T-cell (primary cell): ENCODE data around the gene CAMK2D. TPM values are rescaled to one million over a fixed set of nuclear protein-coding genes. Genes with fewer than 3 reads are reported as not detected.

ENCODE experiments used
- ATAC-seq, 4 experiments: fragments of 200-7000 bp in 3 of 4; fragments of 150-1000 bp in 1 of 4; cut with Tn5 transposase; replicated peaks in 1 of 4; 1 replicate in 3 of 4; 2 replicates in 1 of 4; pipeline ENCODE4 v1.10.0; 2021; ENCODE audit warnings: moderate library complexity in 3 of 4, mild to moderate bottlenecking in 2 of 4, moderate number of reproducible peaks in 1 of 4
- CTCF ChIA-PET, 2 donors: fragments of 300-600 bp; sonication (Branson Sonifier 250); formaldehyde crosslinking; loops; one replicate each; lab custom pipeline; 2022; ENCODE audit warnings: antibody characterized with exemption in 2 of 2; lab: Charles Lee
- POLR2A ChIA-PET, 2 donors: fragments of 300-600 bp; sonication (Branson Sonifier 250); formaldehyde crosslinking; loops; one replicate each; lab custom pipeline; 2022; ENCODE audit warnings: antibody characterized with exemption in 2 of 2; lab: Charles Lee
- DNase-seq, 35 experiments: peaks; one replicate each; pipeline versions ENCODE4 v3.0.0 to v3.0.0-alpha.2; 2013 to 2023
- H3K27ac ChIP-seq: one replicate; pipeline ENCODE4 v1.5.1; 2013; ENCODE audit warnings: low read length
- H3K27me3 ChIP-seq, 2 experiments: replicated peaks in 1 of 2; 1 replicate in 1 of 2; 2 replicates in 1 of 2; pipeline versions ENCODE4 v1.6.1 to v1.7.0; 2013; ENCODE audit warnings: low read length in 1 of 2, mixed read lengths in 1 of 2; ENCODE audit not compliant: control insufficient read depth in 2 of 2, insufficient read depth in 2 of 2; ENCODE audit errors: extremely low read depth in 1 of 2
- H3K36me3 ChIP-seq, 2 donors: 1 replicate in 1 of 2; 2 replicates in 1 of 2; pipeline versions ENCODE4 v1.6.1 to v1.7.0; 2013; ENCODE audit warnings: low read length in 1 of 2; ENCODE audit not compliant: control insufficient read depth in 2 of 2, insufficient read depth in 1 of 2; ENCODE audit errors: extremely low read depth in 1 of 2
- H3K4me1 ChIP-seq, 2 experiments: 1 replicate in 1 of 2; 2 replicates in 1 of 2; pipeline versions ENCODE4 v1.6.1 to v1.7.0; 2013; ENCODE audit warnings: low read length in 2 of 2, mixed read lengths in 1 of 2; ENCODE audit not compliant: insufficient read depth in 2 of 2, control insufficient read depth in 1 of 2; ENCODE audit errors: extremely low read depth in 1 of 2
- H3K4me3 ChIP-seq, 2 donors: 1 replicate in 1 of 2; 2 replicates in 1 of 2; pipeline versions ENCODE4 v1.5.1 to v1.7.0; 2013; ENCODE audit warnings: mild to moderate bottlenecking in 2 of 2, low read length in 1 of 2, moderate library complexity in 1 of 2; ENCODE audit not compliant: control insufficient read depth in 1 of 2; ENCODE audit errors: extremely low read depth in 1 of 2
- H3K9me3 ChIP-seq: 2 replicates; pipeline ENCODE4 v1.7.0; 2013
- H3K27ac Mint-ChIP-seq, 2 donors: one replicate each; pipeline ENCODE4 v1.8.0; 2020 to 2021; ENCODE audit warnings: mild to moderate bottlenecking in 2 of 2, mixed read lengths in 2 of 2
- H3K27me3 Mint-ChIP-seq, 2 donors: one replicate each; pipeline ENCODE4 v1.8.0; 2021 to 2022; ENCODE audit warnings: mixed read lengths in 2 of 2
- H3K36me3 Mint-ChIP-seq: one replicate; pipeline ENCODE4 v1.8.0; 2021; ENCODE audit warnings: mixed read lengths
- H3K4me1 Mint-ChIP-seq, 3 donors: one replicate each; pipeline ENCODE4 v1.8.0; 2020 to 2022; ENCODE audit warnings: mixed read lengths in 3 of 3, mild to moderate bottlenecking in 1 of 3
- H3K4me3 Mint-ChIP-seq, 3 donors: one replicate each; pipeline ENCODE4 v1.8.0; 2020 to 2022; ENCODE audit warnings: mild to moderate bottlenecking in 3 of 3, mixed read lengths in 3 of 3, moderate library complexity in 3 of 3
- H3K9me3 Mint-ChIP-seq, 3 donors: one replicate each; pipeline ENCODE4 v1.8.0; 2020 to 2022; ENCODE audit warnings: mixed read lengths in 3 of 3
- WGBS: methylation state at CpG from one replicate; pipeline ENCODE4 v1.1.5; 2013; ENCODE audit warnings: missing lambda C conversion rate; ENCODE audit not compliant: insufficient coverage; 5-methylcytosine and 5-hydroxymethylcytosine counted together
- total RNA-seq, 35 experiments: library from RNA in 6 of 35; stranded (reverse) in 6 of 35; fragments of 120-200 nt in 1 of 35; gene quantifications; one replicate each; pipeline versions ENCODE4 v1.2.1 to v1.2.4 and lab custom pipeline; 2013 to 2026

The CAMK2D gene
- total RNA-seq, 5 donors from 2014 or later (not counting 1 experiment from before 2014, with no cell fraction given) = 30.9 to 36.2 (median 35.4) TPM

GRCh38 chr4:113745711-113746110 is 15.8 kb downstream of the CAMK2D start:
- POLR2A ChIA-PET = interaction anchor here in 1 of 2 donors (0.5 kb wide), 1 partner anchor 170 kb away, joined by 3 read pairs; no protein-coding TSS in a partner anchor
- H3K4me3 ChIP-seq = no peak overlapping the region
- no peak overlapping the region for H3K27ac Mint-ChIP-seq
- H3K27ac ChIP-seq = no peak overlapping the region
- no peaks in the 10 kb centered on the region for H3K9me3 ChIP-seq
- DNase-seq (no peak), ATAC-seq (no peak)
- peaks cover 0 to 2% of the 10 kb centered on the region in 2 experiments for H3K4me1 ChIP-seq
- H3K9me3 Mint-ChIP-seq = peaks cover 0 to 4% (median 0%) of the 10 kb centered on the region in 3 donors
- no peaks in the 10 kb centered on the region for H3K27me3 Mint-ChIP-seq
- no peaks in the 10 kb centered on the region for H3K27me3 ChIP-seq
- H3K4me1 Mint-ChIP-seq = peaks cover 24 to 29% (median 26%) of the 10 kb centered on the region in 3 donors
- WGBS = no CpG with 5 or more reads among the region's 2 CpGs
- peaks cover 0 to 2% of the 10 kb centered on the region in 2 donors for H3K36me3 ChIP-seq
- CTCF ChIA-PET = no interaction called here
- peaks cover 32% of the 10 kb centered on the region for H3K36me3 Mint-ChIP-seq
- no peak overlapping the region for H3K4me3 Mint-ChIP-seq

- Histone ChIP-seq H3K27ac (no peak overlapping the region), H3K4me1 (peaks cover 0 to 2% of the 10 kb centered on the region in 2 experiments), H3K36me3 (no peaks in the 10 kb centered on the region), H3K9me3 (no peaks in the 10 kb centered on the region), H3K27me3 (no peaks in the 10 kb centered on the region), H3K4me3 (no peak overlapping the region)
- Mint-ChIP-seq H3K27me3 (no peaks in the 10 kb centered on the region), H3K9me3 (peaks cover 0 to 4% (median 0%) of the 10 kb centered on the region in 3 donors), H3K4me3 (no peak overlapping the region), H3K36me3 (peaks cover 24% of the 10 kb centered on the region), H3K27ac (no peak overlapping the region), H3K4me1 (peaks cover 25 to 29% (median 26%) of the 10 kb centered on the region in 3 donors)
- POLR2A ChIA-PET = interaction anchor here in 1 of 2 donors (1.1 kb wide), 1 partner anchor 66 kb away, joined by 3 read pairs; no protein-coding TSS in a partner anchor
- DNase-seq = no peak
- no peak for ATAC-seq
- 78% methylated on average over 3 of the region's 4 CpGs for WGBS
- CTCF ChIA-PET = no interaction called here
These were observed 16.8 kb downstream of the CAMK2D start for GRCh38 chr4:113744667-113745240.

- Mint-ChIP-seq H3K27ac (no peak overlapping the region), H3K4me1 (peaks cover 34 to 37% (median 34%) of the 10 kb centered on the region in 3 donors), H3K9me3 (peaks cover 0 to 4% (median 0%) of the 10 kb centered on the region in 3 donors), H3K4me3 (no peak overlapping the region), H3K36me3 (peaks cover 29% of the 10 kb centered on the region), H3K27me3 (no peaks in the 10 kb centered on the region)
- Histone ChIP-seq H3K9me3 (no peaks in the 10 kb centered on the region), H3K4me1 (peaks cover 3 to 4% of the 10 kb centered on the region in 2 experiments), H3K27me3 (no peaks in the 10 kb centered on the region), H3K36me3 (no peaks in the 10 kb centered on the region), H3K27ac (no peak overlapping the region), H3K4me3 (no peak overlapping the region)
- 100% methylated on average over 4 of the region's 6 CpGs for WGBS
- DNase-seq = no peak
- ChIA-PET CTCF (no interaction called here), POLR2A (interaction anchor here (0.6 to 1.1 kb wide), 3 partner anchors 14 to 205 kb away, joined by 3 to 4 read pairs (median 3); no protein-coding TSS in a partner anchor)
- no peak for ATAC-seq
These were observed 17.8 kb downstream of the CAMK2D start for GRCh38 chr4:113743690-113744089.

GRCh38 chr4:113742643-113743042 is 18.9 kb downstream of the CAMK2D start:
- H3K9me3 ChIP-seq = no peaks in the 10 kb centered on the region
- H3K4me1 Mint-ChIP-seq = peaks cover 31 to 33% (median 33%) of the 10 kb centered on the region in 3 donors
- CTCF ChIA-PET = no interaction called here
- H3K27me3 Mint-ChIP-seq = no peaks in the 10 kb centered on the region
- DNase-seq (no peak), ATAC-seq (no peak)
- WGBS = no CpG with 5 or more reads among the region's 2 CpGs
- no peaks in the 10 kb centered on the region for H3K27me3 ChIP-seq
- H3K27ac Mint-ChIP-seq = peak overlapping the region in 1 of 2 donors; percentile 69
- POLR2A ChIA-PET = no interaction called here
- H3K36me3 Mint-ChIP-seq = peaks cover 25% of the 10 kb centered on the region
- H3K4me3 ChIP-seq = no peak overlapping the region
- no peak overlapping the region for H3K27ac ChIP-seq
- H3K4me3 Mint-ChIP-seq = no peak overlapping the region
- H3K4me1 ChIP-seq = peaks cover 3 to 4% of the 10 kb centered on the region in 2 experiments
- peaks cover 0 to 4% (median 0%) of the 10 kb centered on the region in 3 donors for H3K9me3 Mint-ChIP-seq
- H3K36me3 ChIP-seq = no peaks in the 10 kb centered on the region

GRCh38 chr4:113741956-113742355 is 19.6 kb downstream of the CAMK2D start:
- peak overlapping the region; percentile 12 to 33 for H3K27ac Mint-ChIP-seq

GRCh38 chr4:113740857-113741379 is 20.6 kb downstream of the CAMK2D start:
- no peaks in the 10 kb centered on the region for H3K27me3 ChIP-seq
- no peak overlapping the region for H3K4me3 ChIP-seq
- Mint-ChIP-seq H3K4me3 (no peak overlapping the region), H3K27me3 (no peaks in the 10 kb centered on the region), H3K4me1 (peaks cover 33 to 43% (median 41%) of the 10 kb centered on the region in 3 donors), H3K36me3 (peaks cover 27% of the 10 kb centered on the region), H3K27ac (peak overlapping the region in 1 of 2 donors; percentile 40), H3K9me3 (peaks cover 0 to 4% (median 0%) of the 10 kb centered on the region in 3 donors)
- H3K36me3 ChIP-seq = no peaks in the 10 kb centered on the region
- peaks cover 3 to 4% of the 10 kb centered on the region in 2 experiments for H3K4me1 ChIP-seq
- H3K27ac ChIP-seq = no peak overlapping the region
- POLR2A ChIA-PET = no interaction called here
- WGBS = no CpG with 5 or more reads among the region's 2 CpGs
- no peaks in the 10 kb centered on the region for H3K9me3 ChIP-seq
- no peak for DNase-seq
- CTCF ChIA-PET = no interaction called here
- no peak for ATAC-seq

More at GRCh38 chr4:113741956-113742355, 19.6 kb downstream of the CAMK2D start:
- H3K27ac ChIP-seq = no peak overlapping the region
- H3K9me3 ChIP-seq = no peaks in the 10 kb centered on the region
- H3K4me1 ChIP-seq = peaks cover 3 to 4% of the 10 kb centered on the region in 2 experiments
- Mint-ChIP-seq H3K27me3 (no peaks in the 10 kb centered on the region), H3K9me3 (peaks cover 0 to 4% (median 0%) of the 10 kb centered on the region in 3 donors), H3K4me3 (no peak overlapping the region), H3K36me3 (peaks cover 24% of the 10 kb centered on the region), H3K4me1 (peaks cover 29 to 36% (median 36%) of the 10 kb centered on the region in 3 donors)
- H3K4me3 ChIP-seq = no peak overlapping the region
- DNase-seq (no peak), ATAC-seq (no peak)
- POLR2A ChIA-PET = no interaction called here
- H3K27me3 ChIP-seq = no peaks in the 10 kb centered on the region
- CTCF ChIA-PET = interaction anchor here in 1 of 2 donors (0.7 kb wide), 1 partner anchor 44 kb away, joined by 4 read pairs; no protein-coding TSS in a partner anchor
- no peaks in the 10 kb centered on the region for H3K36me3 ChIP-seq
